HG02588 (cell line): ENCODE results near the gene ZNF205.

Experiments
- ATAC-seq: cut with Tn5 transposase; IDR thresholded peaks from one replicate; pipeline ENCODE4 v1.9.1; 2021; ENCODE audit warnings: mild to moderate bottlenecking, moderate library complexity; ENCODE audit not compliant: unreplicated experiment

Gene ZNF205

GRCh38 chr16:3101018-3101840, 11.2 kb upstream of the ZNF205 start:
- no peak for ATAC-seq

GRCh38 chr16:3101841-3102470, 10.4 kb upstream of the ZNF205 start:
- ATAC-seq: no peak

- peak; percentile 85 for ATAC-seq
These were observed 6.0 kb upstream of the ZNF205 start for GRCh38 chr16:3106205-3106928.

GRCh38 chr16:3112881-3113574, 642 bp downstream of the ZNF205 start:
- ATAC-seq: no peak

GRCh38 chr16:3113765-3114479, 1.5 kb downstream of the ZNF205 start:
- no peak for ATAC-seq

- ATAC-seq: no peak
These were observed 2.6 kb downstream of the ZNF205 start for GRCh38 chr16:3115003-3115402.

- no peak for ATAC-seq
These were observed 3.2 kb downstream of the ZNF205 start for GRCh38 chr16:3115561-3115960.

GRCh38 chr16:3118204-3118790, 5.9 kb downstream of the ZNF205 start:
- no peak for ATAC-seq

GRCh38 chr16:3118846-3119245, 6.5 kb downstream of the ZNF205 start:
- ATAC-seq: no peak

- ATAC-seq: no peak
These were observed 6.9 kb downstream of the ZNF205 start for GRCh38 chr16:3119286-3119685.

- no peak for ATAC-seq
These were observed 7.5 kb downstream of the ZNF205 start for GRCh38 chr16:3119701-3120408.

GRCh38 chr16:3120435-3120834, 8.0 kb downstream of the ZNF205 start:
- no peak for ATAC-seq

GRCh38 chr16:3121851-3122467, 9.6 kb downstream of the ZNF205 start:
- no peak for ATAC-seq

GRCh38 chr16:3122926-3123570, 10.7 kb downstream of the ZNF205 start:
- no peak for ATAC-seq

- ATAC-seq: peak; percentile 75
These were observed 11.8 kb downstream of the ZNF205 start for GRCh38 chr16:3123986-3124886.

- no peak for ATAC-seq
These were observed 15.4 kb downstream of the ZNF205 start for GRCh38 chr16:3127745-3128144.
